ENCODE data around the gene TP53I13. TPM values are rescaled to one million over a fixed set of nuclear protein-coding genes. Genes with fewer than 3 reads are reported as not detected.

The TP53I13 gene
- total RNA-seq, 1 donor = 57.2 TPM

- no peaks in the 10 kb centered on the region for H3K9me3 ChIP-seq (ENCODE audit: low read depth, low read length)
- no peaks in the 10 kb centered on the region for H3K27me3 ChIP-seq (ENCODE audit: insufficient read depth, low read length)
- H3K4me2 ChIP-seq (ENCODE audit: insufficient read depth, low read length) = no peak overlapping the region
- no peak for TF ChIP-seq CTCF (IDR thresholded peaks at IDR 0.05; ENCODE audit: extremely low read depth, low read depth, low read length)
- peaks cover 80% of the 10 kb centered on the region for H3K79me2 ChIP-seq (ENCODE audit: insufficient read depth, low read length)
- peaks cover 13% of the 10 kb centered on the region for H3K36me3 ChIP-seq (ENCODE audit: insufficient read depth, low read length)
- H3K27ac ChIP-seq (ENCODE audit: low read depth, low read length) = no peak overlapping the region
- no peak overlapping the region for H2AFZ ChIP-seq (ENCODE audit: low read length)
- H3K4me3 ChIP-seq (ENCODE audit: insufficient read depth, low read length) = no peak overlapping the region
- DNase-seq (ENCODE audit: insufficient read length, low spot score, missing footprints) = peak; percentile 57
- H4K20me1 ChIP-seq (ENCODE audit: insufficient read depth, low read length) = peaks cover 68% of the 10 kb centered on the region
- H3K4me1 ChIP-seq (ENCODE audit: insufficient read depth, low read length) = peaks cover 14% of the 10 kb centered on the region
These were observed 16.1 kb downstream of the TP53I13 start for GRCh38 chr17:29584452-29585079.

GRCh38 chr17:29585080-29585751 is 16.7 kb downstream of the TP53I13 start:
- no peak overlapping the region for H3K4me2 ChIP-seq (ENCODE audit: insufficient read depth, low read length)
- H2AFZ ChIP-seq (ENCODE audit: low read length) = no peak overlapping the region
- peak; percentile 31 for TF ChIP-seq CTCF (IDR thresholded peaks at IDR 0.05; ENCODE audit: extremely low read depth, low read depth, low read length)
- peaks cover 19% of the 10 kb centered on the region for H3K4me1 ChIP-seq (ENCODE audit: insufficient read depth, low read length)
- H4K20me1 ChIP-seq (ENCODE audit: insufficient read depth, low read length) = peaks cover 62% of the 10 kb centered on the region
- no peaks in the 10 kb centered on the region for H3K27me3 ChIP-seq (ENCODE audit: insufficient read depth, low read length)
- peaks cover 13% of the 10 kb centered on the region for H3K36me3 ChIP-seq (ENCODE audit: insufficient read depth, low read length)
- H3K79me2 ChIP-seq (ENCODE audit: insufficient read depth, low read length) = peaks cover 80% of the 10 kb centered on the region
- DNase-seq (ENCODE audit: insufficient read length, low spot score, missing footprints) = peak; percentile 88
- H3K27ac ChIP-seq (ENCODE audit: low read depth, low read length) = no peak overlapping the region
- H3K9me3 ChIP-seq (ENCODE audit: low read depth, low read length) = no peaks in the 10 kb centered on the region
- H3K4me3 ChIP-seq (ENCODE audit: insufficient read depth, low read length) = no peak overlapping the region

- no peak for TF ChIP-seq CTCF (IDR thresholded peaks at IDR 0.05; ENCODE audit: extremely low read depth, low read depth, low read length)
- Histone ChIP-seq H3K27ac (ENCODE audit: low read depth, low read length) (no peak overlapping the region), H3K4me2 (ENCODE audit: insufficient read depth, low read length) (peak overlapping the region; percentile 95), H3K27me3 (ENCODE audit: insufficient read depth, low read length) (no peaks in the 10 kb centered on the region), H2AFZ (ENCODE audit: low read length) (no peak overlapping the region), H3K4me1 (ENCODE audit: insufficient read depth, low read length) (peaks cover 36% of the 10 kb centered on the region), H3K36me3 (ENCODE audit: insufficient read depth, low read length) (peaks cover 8% of the 10 kb centered on the region), H3K79me2 (ENCODE audit: insufficient read depth, low read length) (peaks cover 71% of the 10 kb centered on the region), H4K20me1 (ENCODE audit: insufficient read depth, low read length) (peaks cover 62% of the 10 kb centered on the region), H3K4me3 (ENCODE audit: insufficient read depth, low read length) (no peak overlapping the region), H3K9me3 (ENCODE audit: low read depth, low read length) (no peaks in the 10 kb centered on the region)
- no peak for DNase-seq (ENCODE audit: insufficient read length, low spot score, missing footprints)
These were observed 18.4 kb downstream of the TP53I13 start for GRCh38 chr17:29586676-29587469.

- peaks cover 64% of the 10 kb centered on the region for H3K79me2 ChIP-seq (ENCODE audit: insufficient read depth, low read length)
- peaks cover 1% of the 10 kb centered on the region for H3K36me3 ChIP-seq (ENCODE audit: insufficient read depth, low read length)
- no peak overlapping the region for H3K27ac ChIP-seq (ENCODE audit: low read depth, low read length)
- DNase-seq (ENCODE audit: insufficient read length, low spot score, missing footprints) = no peak
- H2AFZ ChIP-seq (ENCODE audit: low read length) = no peak overlapping the region
- TF ChIP-seq CTCF (IDR thresholded peaks at IDR 0.05; ENCODE audit: extremely low read depth, low read depth, low read length) = no peak
- H3K27me3 ChIP-seq (ENCODE audit: insufficient read depth, low read length) = no peaks in the 10 kb centered on the region
- H3K4me3 ChIP-seq (ENCODE audit: insufficient read depth, low read length) = peak overlapping the region; percentile 91
- H3K4me1 ChIP-seq (ENCODE audit: insufficient read depth, low read length) = peaks cover 43% of the 10 kb centered on the region
- H3K4me2 ChIP-seq (ENCODE audit: insufficient read depth, low read length) = peak overlapping the region; percentile 95
- peaks cover 66% of the 10 kb centered on the region for H4K20me1 ChIP-seq (ENCODE audit: insufficient read depth, low read length)
- no peaks in the 10 kb centered on the region for H3K9me3 ChIP-seq (ENCODE audit: low read depth, low read length)
These were observed 19.1 kb downstream of the TP53I13 start for GRCh38 chr17:29587591-29587990.
